Small intestine (tissue), 7 donors: ENCODE results near the gene B3GNT4. TPM values are rescaled to one million over a fixed set of nuclear protein-coding genes. Genes with fewer than 3 reads are reported as not detected.
A peak's percentile ranks its signal among the peaks of the same experiment; 100 is the strongest.

Experiments used
- DNase-seq, 2 donors: peaks; one replicate each; pipeline versions ENCODE4 v3.0.0 to v3.0.0-alpha.2; 2013
- FAIRE-seq: peaks from 2 replicates; lab custom pipeline; 2012; peaks lifted over from hg19 to GRCh38; lab: Jason Lieb, UNC
- H3K27ac ChIP-seq, 3 donors: one replicate each; pipeline ENCODE4 v1.5.1; 2013; ENCODE audit warnings: low read length in 2 of 3, mild to moderate bottlenecking in 2 of 3, control low read depth in 1 of 3, inconsistent platforms in 1 of 3, low read depth in 1 of 3, moderate library complexity in 1 of 3
- H3K27me3 ChIP-seq, 3 donors: one replicate each; pipeline ENCODE4 v1.6.1; 2013; ENCODE audit warnings: low read length in 3 of 3, inconsistent platforms in 1 of 3; ENCODE audit not compliant: control insufficient read depth in 3 of 3, insufficient read depth in 3 of 3
- H3K36me3 ChIP-seq, 3 donors: one replicate each; pipeline ENCODE4 v1.6.1; 2013; ENCODE audit warnings: low read length in 3 of 3, inconsistent platforms in 1 of 3, low read depth in 1 of 3, mild to moderate bottlenecking in 1 of 3, moderate library complexity in 1 of 3; ENCODE audit not compliant: control insufficient read depth in 3 of 3, insufficient read depth in 2 of 3
- H3K4me1 ChIP-seq, 3 donors: one replicate each; pipeline ENCODE4 v1.6.1; 2013; ENCODE audit warnings: low read length in 2 of 3, inconsistent platforms in 1 of 3, low read depth in 1 of 3, mild to moderate bottlenecking in 1 of 3, moderate library complexity in 1 of 3; ENCODE audit not compliant: control insufficient read depth in 3 of 3, insufficient read depth in 2 of 3
- H3K4me3 ChIP-seq, 3 donors: one replicate each; pipeline ENCODE4 v1.5.1; 2013; ENCODE audit warnings: low read length in 3 of 3, control low read depth in 1 of 3, inconsistent platforms in 1 of 3, low read depth in 1 of 3, mild to moderate bottlenecking in 1 of 3, moderate library complexity in 1 of 3
- H3K9me3 ChIP-seq, 2 donors: one replicate each; pipeline ENCODE4 v1.6.1; 2013; ENCODE audit warnings: low read depth in 1 of 2, low read length in 1 of 2; ENCODE audit not compliant: control insufficient read depth in 2 of 2, insufficient read depth in 1 of 2
- WGBS, 3 donors: extraction: QIAGEN DNeasy Blood & Tissue Kit; methylation state at CpG; one replicate each; pipeline ENCODE4 v1.1.7; 2013; 5-methylcytosine and 5-hydroxymethylcytosine counted together
- polyA plus RNA-seq, 4 donors: library from polyadenylated mRNA; stranded (reverse) in 3 of 4; unstranded in 1 of 4; fragments of 200-250 nt in 3 of 4; fragments of 120-200 nt in 1 of 4; gene quantifications; one replicate each; pipeline versions ENCODE4 v1.2.1 to v1.2.3, GENCODE V29; 2013
- donor health status: healthy with polysubstance abuse.
- donor health status: control.
- donor health status: control.
- donor health status: Bipolar disorder and iron deficiency.
- donor health status: healthy.

B3GNT4 gene
- polyA plus RNA-seq, 4 donors, result 0.27 to 0.99 (median 0.57) TPM

DNA sequence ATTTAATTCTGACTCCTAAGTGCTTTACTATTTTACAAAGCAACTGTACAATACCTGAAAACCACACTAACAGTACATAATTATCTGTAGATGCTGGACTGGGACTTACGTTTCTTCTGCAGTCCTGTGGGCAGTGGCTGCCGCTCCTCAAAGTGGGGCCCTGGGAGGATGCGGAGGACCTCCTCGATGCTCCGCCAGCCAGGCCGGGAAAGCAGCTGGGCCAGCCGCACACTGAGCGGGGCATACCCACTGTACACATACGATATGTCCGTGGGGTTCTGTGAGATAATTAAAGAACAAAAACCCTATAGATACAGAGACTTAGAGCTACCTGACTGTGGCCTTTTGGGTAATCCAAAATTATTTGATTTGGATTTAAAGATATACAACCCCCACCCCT is 29.2 kb downstream of the B3GNT4 start:
- Histone ChIP-seq H3K9me3 (no peaks in the 10 kb centered on the region), H3K27me3 (no peaks in the 10 kb centered on the region), H3K36me3 (peaks cover 3 to 45% (median 23%) of the 10 kb centered on the region in 3 donors), H3K4me1 (no peaks in the 10 kb centered on the region), H3K4me3 (no peak overlapping the region), H3K27ac (no peak overlapping the region)
- DNase-seq, result no peak
- 92 to 97% (median 96%) methylated on average over 10 of the region's 10 CpGs for WGBS, 3 donors
- no peak for FAIRE-seq

GRCh38 chr12:122235741-122236140 is 32.2 kb downstream of the B3GNT4 start:
- no peak for FAIRE-seq
- Histone ChIP-seq H3K9me3 (no peaks in the 10 kb centered on the region), H3K4me3 (no peak overlapping the region), H3K27me3 (no peaks in the 10 kb centered on the region), H3K27ac (no peak overlapping the region), H3K4me1 (no peaks in the 10 kb centered on the region), H3K36me3 (peaks cover 3 to 53% (median 24%) of the 10 kb centered on the region in 3 donors)
- 86 to 94% (median 90%) methylated on average over 7 of the region's 7 CpGs for WGBS, 3 donors
- no peak for DNase-seq

GRCh38 chr12:122238861-122239260 is 35.4 kb downstream of the B3GNT4 start:
- Histone ChIP-seq H3K27ac (no peak overlapping the region), H3K4me1 (no peaks in the 10 kb centered on the region), H3K27me3 (no peaks in the 10 kb centered on the region), H3K36me3 (peaks cover 3 to 60% (median 11%) of the 10 kb centered on the region in 3 donors), H3K9me3 (no peaks in the 10 kb centered on the region), H3K4me3 (no peak overlapping the region)
- FAIRE-seq, result no peak
- 94 to 97% (median 96%) methylated on average over 5 of the region's 5 CpGs for WGBS, 3 donors
- no peak for DNase-seq

DNA sequence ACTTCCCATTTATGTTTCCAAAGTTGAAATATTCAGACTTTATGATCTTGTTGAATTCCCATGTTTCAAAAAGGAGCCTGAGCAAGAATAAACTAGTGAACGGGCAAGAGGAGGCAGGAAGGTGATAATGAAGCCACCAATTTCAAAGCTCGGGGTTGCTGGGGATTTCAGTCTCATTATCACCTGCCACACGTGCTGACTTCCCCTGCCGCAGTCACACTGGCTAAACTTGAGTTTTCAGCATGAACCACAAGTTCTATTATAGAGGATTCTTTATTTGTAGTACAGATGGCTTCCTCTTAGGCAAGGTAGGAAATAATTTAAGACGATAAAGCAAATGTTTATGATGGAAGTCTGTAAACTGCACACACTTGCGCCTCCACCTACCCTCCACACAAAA is 40.5 kb downstream of the B3GNT4 start:
- H3K36me3 ChIP-seq, result peaks cover 0 to 51% (median 2%) of the 10 kb centered on the region in 3 donors
- WGBS, 3 donors, result 58 to 76% (median 74%) methylated on average over 6 of the region's 6 CpGs
- no peak for FAIRE-seq
- DNase-seq, result peak in 1 of 2 donors; percentile 8
- H3K27me3 ChIP-seq, result no peaks in the 10 kb centered on the region
- no peaks in the 10 kb centered on the region for H3K4me1 ChIP-seq
- no peak overlapping the region for H3K27ac ChIP-seq
- no peaks in the 10 kb centered on the region for H3K9me3 ChIP-seq
- H3K4me3 ChIP-seq, result no peak overlapping the region

DNA sequence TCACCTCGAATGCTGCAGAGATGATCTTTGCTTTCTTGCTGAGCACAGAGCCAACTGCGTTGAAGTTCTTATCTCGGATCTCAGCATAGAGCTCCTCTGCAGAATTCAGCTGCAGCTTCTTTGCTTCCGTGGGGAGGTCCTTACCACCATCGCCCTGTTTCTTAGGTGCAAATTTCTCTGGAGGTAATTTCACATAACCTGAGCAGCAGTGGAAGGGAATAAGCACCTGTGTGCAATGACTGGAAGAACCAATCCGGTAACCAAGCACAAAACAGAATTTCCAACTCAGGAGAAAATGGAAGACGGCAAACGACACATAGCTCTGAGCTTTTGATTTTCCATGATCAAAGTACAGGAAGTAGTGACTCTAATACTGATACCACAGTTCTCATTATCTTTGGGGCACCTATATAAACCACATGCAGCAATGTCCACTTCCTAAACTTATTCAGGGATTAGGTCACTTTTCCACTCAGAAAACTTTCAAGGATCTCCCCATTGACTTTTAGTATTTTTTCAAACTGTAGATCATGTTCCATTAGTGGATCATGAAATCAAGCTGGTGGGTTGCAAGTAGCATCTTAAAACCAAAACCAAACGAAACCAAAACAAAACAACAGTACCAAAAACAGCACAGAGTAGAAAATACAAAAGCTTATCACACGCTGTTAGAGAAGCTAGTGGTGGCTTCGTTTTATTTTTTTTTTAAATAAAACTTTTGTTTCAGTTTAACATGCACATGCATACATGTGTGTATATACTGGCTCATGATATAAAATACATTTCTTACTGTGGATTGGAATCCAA is 41.3 kb downstream of the B3GNT4 start:
- peak overlapping the region in 2 of 3 donors; percentile 46 to 66 for H3K27ac ChIP-seq
- 30 to 67% (median 54%) methylated on average over 11 of the region's 11 CpGs for WGBS, 3 donors
- no peaks in the 10 kb centered on the region for H3K9me3 ChIP-seq
- DNase-seq (peak in 1 of 2 donors; percentile 40), FAIRE-seq (no peak)
- H3K27me3 ChIP-seq, result no peaks in the 10 kb centered on the region
- H3K36me3 ChIP-seq, result peaks cover 0 to 52% (median 2%) of the 10 kb centered on the region in 3 donors
- H3K4me3 ChIP-seq, result peak overlapping the region in 1 of 3 donors; percentile 10
- no peaks in the 10 kb centered on the region for H3K4me1 ChIP-seq

- no peaks in the 10 kb centered on the region for H3K4me1 ChIP-seq
- FAIRE-seq, result no peak
- no peaks in the 10 kb centered on the region for H3K9me3 ChIP-seq
- H3K36me3 ChIP-seq, result peaks cover 0 to 51% (median 2%) of the 10 kb centered on the region in 3 donors
- no peak for DNase-seq
- H3K27ac ChIP-seq, result peak overlapping the region in 1 of 3 donors; percentile 24
- no peak overlapping the region for H3K4me3 ChIP-seq
- H3K27me3 ChIP-seq, result no peaks in the 10 kb centered on the region
- 87 to 100% (median 92%) methylated on average over 1 of the region's 1 CpG for WGBS, 3 donors
Measured at GRCh38 chr12:122245553-122245952, 42.0 kb downstream of the B3GNT4 start.

- H3K27ac ChIP-seq, result no peak overlapping the region
- no peaks in the 10 kb centered on the region for H3K4me1 ChIP-seq
- 90 to 96% (median 95%) methylated on average over 6 of the region's 6 CpGs for WGBS, 3 donors
- no peak overlapping the region for H3K4me3 ChIP-seq
- no peaks in the 10 kb centered on the region for H3K27me3 ChIP-seq
- FAIRE-seq (no peak), DNase-seq (no peak)
- H3K9me3 ChIP-seq, result no peaks in the 10 kb centered on the region
- peaks cover 0 to 52% (median 2%) of the 10 kb centered on the region in 3 donors for H3K36me3 ChIP-seq
Measured at GRCh38 chr12:122250047-122250446, 46.5 kb downstream of the B3GNT4 start.

GRCh38 chr12:122250536-122250935 is 47.0 kb downstream of the B3GNT4 start:
- DNase-seq (no peak), FAIRE-seq (no peak)
- Histone ChIP-seq H3K4me1 (no peaks in the 10 kb centered on the region), H3K36me3 (peaks cover 0 to 52% (median 2%) of the 10 kb centered on the region in 3 donors), H3K4me3 (no peak overlapping the region), H3K27me3 (no peaks in the 10 kb centered on the region), H3K9me3 (no peaks in the 10 kb centered on the region), H3K27ac (no peak overlapping the region)
- WGBS, 3 donors, result 94 to 97% (median 96%) methylated on average over 8 of the region's 8 CpGs
